Suppressor macrophage treated with lipopolysaccharide for 4 hours (primary cell): ENCODE results near the gene ATXN7.

Source experiments
- DNase-seq: peaks from one replicate; pipeline ENCODE4 v3.0.0-alpha.2; 2020

The ATXN7 gene

GRCh38 chr3:63863150-63864007 lies at the start of gene ATXN7, which contains the start of gene THOC7:
Gene ATXN7 (plus strand): TSS chr3:63863867. CDS start chr3:63912599, 48,732 bp downstream.
Gene THOC7 (minus strand): TSS chr3:63863805. CDS start chr3:63863790, 15 bp downstream.
- peak; percentile 75 for DNase-seq

- no peak for DNase-seq
These were observed 49.4 kb upstream of the ATXN7 start for GRCh38 chr3:63814237-63814636.

GRCh38 chr3:63817225-63817624 lies 46.4 kb upstream of the ATXN7 start:
- DNase-seq: no peak

GRCh38 chr3:63818282-63819150 lies 45.2 kb upstream of the ATXN7 start:
- DNase-seq: peak; percentile 77

GRCh38 chr3:63819151-63819398 lies 44.6 kb upstream of the ATXN7 start, which contains the start of gene C3orf49:
Gene C3orf49 (plus strand): TSS chr3:63819299. CDS start chr3:63819472, 173 bp downstream.
- no peak for DNase-seq

- DNase-seq: no peak
These were observed 39.4 kb upstream of the ATXN7 start for GRCh38 chr3:63824309-63824708.

GRCh38 chr3:63830526-63830925 lies 33.1 kb upstream of the ATXN7 start:
- DNase-seq: no peak

- DNase-seq: no peak
These were observed 31.3 kb upstream of the ATXN7 start for GRCh38 chr3:63832395-63832794.

GRCh38 chr3:63841704-63842103 lies 22.0 kb upstream of the ATXN7 start:
- DNase-seq: no peak

- no peak for DNase-seq
These were observed 21.5 kb upstream of the ATXN7 start for GRCh38 chr3:63842127-63842526.

- no peak for DNase-seq
These were observed 18.5 kb upstream of the ATXN7 start for GRCh38 chr3:63845215-63845614.

- no peak for DNase-seq
These were observed 15.8 kb upstream of the ATXN7 start for GRCh38 chr3:63847718-63848450.

GRCh38 chr3:63849175-63849574 lies 14.5 kb upstream of the ATXN7 start:
- no peak for DNase-seq

- no peak for DNase-seq
These were observed 12.4 kb upstream of the ATXN7 start for GRCh38 chr3:63851287-63851686.

GRCh38 chr3:63853106-63853505 lies 10.6 kb upstream of the ATXN7 start:
- DNase-seq: no peak

- no peak for DNase-seq
These were observed 8.2 kb upstream of the ATXN7 start for GRCh38 chr3:63855333-63855940.

- DNase-seq: no peak
These were observed 6.4 kb upstream of the ATXN7 start for GRCh38 chr3:63857311-63857710.

- no peak for DNase-seq
These were observed 2.9 kb upstream of the ATXN7 start for GRCh38 chr3:63860776-63861175.

GRCh38 chr3:63861306-63861705 lies 2.4 kb upstream of the ATXN7 start:
- DNase-seq: no peak

- DNase-seq: no peak
These were observed 890 bp upstream of the ATXN7 start for GRCh38 chr3:63862804-63863149.

- DNase-seq: peak; percentile 63
These were observed 619 bp downstream of the ATXN7 start for GRCh38 chr3:63864008-63864964.

GRCh38 chr3:63864965-63865327 lies 1.3 kb downstream of the ATXN7 start:
- peak; percentile 47 for DNase-seq
